PC-3 (cell line): ENCODE data around the gene WDR72. TPM values are rescaled to one million over a fixed set of nuclear protein-coding genes. Genes with fewer than 3 reads are reported as not detected.

Experiments used
- ATAC-seq: fragments of 200-7000 bp; cut with Tn5 transposase; 2 replicates; pipeline ENCODE4 v1.9.1; 2020; ENCODE audit warnings: mild to moderate bottlenecking, moderate library complexity
- BruUV-seq: library from RNA; stranded (reverse); fragments of 400-500 nt; replicated peaks from 2 replicates; lab custom pipeline; 2021; lab: Mats Ljungman, UMichigan
- CTCF ChIA-PET: fragments of 300-600 bp; sonication (Branson Sonifier 250); formaldehyde crosslinking; loops from one replicate; lab custom pipeline; 2022; ENCODE audit warnings: antibody characterized with exemption; lab: Charles Lee
- POLR2A ChIA-PET: fragments of 300-600 bp; sonication (Branson Sonifier 250); formaldehyde crosslinking; loops from one replicate; lab custom pipeline; 2022; ENCODE audit warnings: antibody characterized with exemption; ENCODE audit not compliant: unreplicated experiment; lab: Charles Lee
- DNase-seq: peaks from one replicate; pipeline ENCODE4 v3.0.0-alpha.2; 2015
- H2AFZ ChIP-seq: fragments of 300-600 bp; sonication (generic); 2 replicates; pipeline ENCODE4 v1.6.0; 2016; ENCODE audit warnings: antibody characterized with exemption, low read length
- H3F3A ChIP-seq: fragments of 300-600 bp; sonication (generic); one replicate; pipeline ENCODE4 v1.6.0; 2017; ENCODE audit warnings: antibody characterized with exemption, low read length, control low read depth, mild to moderate bottlenecking; ENCODE audit not compliant: unreplicated experiment
- H3K27ac ChIP-seq: fragments of 300-600 bp; sonication (generic); 2 replicates; pipeline ENCODE4 v1.5.1; 2016; ENCODE audit warnings: mild to moderate bottlenecking, low read length
- H3K27me3 ChIP-seq: fragments of 300-600 bp; sonication (generic); 2 replicates; pipeline ENCODE4 v1.6.1; 2016; ENCODE audit warnings: low read length, mixed read lengths
- H3K36me3 ChIP-seq: fragments of 300-600 bp; sonication (generic); 2 replicates; pipeline ENCODE4 v1.6.1; 2016; ENCODE audit warnings: low read depth, mixed run types, low read length, mixed read lengths
- H3K4me1 ChIP-seq: fragments of 300-600 bp; sonication (generic); 2 replicates; pipeline ENCODE4 v1.5.1; 2016; ENCODE audit warnings: low read length; ENCODE audit not compliant: insufficient read depth
- H3K4me2 ChIP-seq: fragments of 300-600 bp; sonication (generic); 2 replicates; pipeline ENCODE4 v1.6.0; 2016; ENCODE audit warnings: low read length
- H3K4me3 ChIP-seq: fragments of 300-600 bp; sonication (generic); 2 replicates; pipeline ENCODE4 v1.5.1; 2016; ENCODE audit warnings: mild to moderate bottlenecking, low read length, mixed read lengths
- H3K79me2 ChIP-seq: fragments of 300-600 bp; sonication (generic); 2 replicates; pipeline ENCODE4 v1.6.1; 2017; ENCODE audit warnings: low read length, mixed read lengths
- H3K9ac ChIP-seq: fragments of 300-600 bp; sonication (generic); 2 replicates; pipeline ENCODE4 v1.6.0; 2016; ENCODE audit warnings: mild to moderate bottlenecking, low read length
- H3K9me2 ChIP-seq: fragments of 300-600 bp; sonication (generic); replicated peaks from 2 replicates; pipeline ENCODE4 v1.6.1; 2016; ENCODE audit warnings: mixed run types, low read length, mixed read lengths
- H3K9me3 ChIP-seq: fragments of 300-600 bp; sonication (generic); 2 replicates; pipeline ENCODE4 v1.6.1; 2016; ENCODE audit warnings: low read length, mixed read lengths
- H4K20me1 ChIP-seq: fragments of 300-600 bp; sonication (generic); 2 replicates; pipeline ENCODE4 v1.6.1; 2016; ENCODE audit warnings: low read length, mixed read lengths
- EZH2 ChIP-seq: fragments of 300-600 bp; sonication (generic); IDR thresholded peaks from one replicate; pipeline ENCODE4 v1.6.1; 2017; ENCODE audit warnings: antibody characterized with exemption, mild to moderate bottlenecking, low read length; ENCODE audit not compliant: unreplicated experiment
- EZH2phosphoT487 ChIP-seq: fragments of 300-600 bp; sonication (generic); IDR thresholded peaks from 2 replicates; pipeline ENCODE4 v1.6.1; 2018; ENCODE audit warnings: mild to moderate bottlenecking, antibody characterized with exemption, low read length, borderline replicate concordance
- intact Hi-C: fragments of 100-400 bp; cut with micrococcal nuclease; formaldehyde crosslinking; loops from 2 replicates; pipeline ENCODE4 v1.9.0; 2023
- total RNA-seq: library from RNA; depleted of rRNA; stranded (reverse); fragments of >200 nt; gene quantifications from 2 replicates; pipeline ENCODE4 v1.2.3, GENCODE V29; 2014
- TF ChIP-seq, protein P1 (sequence below): fragments of 300-600 bp; sonication (generic); conservative IDR thresholded peaks from 2 replicates; pipeline ENCODE4 v1.5.1; 2017; ENCODE audit warnings: antibody characterized with exemption, low read depth, mild to moderate bottlenecking, low read length

The WDR72 gene
- total RNA-seq, 1 experiment from 2014 or later: 5.9 TPM

DNA sequence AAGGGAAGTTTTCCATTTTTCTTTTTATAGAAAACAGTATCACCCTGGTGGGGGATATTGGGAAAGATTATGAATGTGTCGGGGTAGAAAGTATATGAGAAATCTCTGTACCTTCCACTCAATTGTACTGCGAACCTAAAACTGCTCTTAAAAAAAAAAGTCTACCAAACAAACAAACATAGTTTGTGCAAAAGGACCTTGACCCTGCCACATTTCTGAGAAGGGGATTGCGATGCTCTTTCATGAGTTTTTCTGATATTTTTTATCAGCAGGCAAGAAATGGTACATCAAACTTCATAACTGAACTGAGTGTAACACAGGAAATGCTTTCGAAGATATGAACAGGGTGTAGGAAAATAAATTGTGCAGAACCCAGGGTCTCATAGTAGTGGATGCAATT, 286.0 kb downstream of the WDR72 start:
- ChIA-PET POLR2A (no interaction called here), CTCF (interaction anchor here (0.7 kb wide), 1 partner anchor 894 kb away, joined by 3 read pairs; no protein-coding TSS in a partner anchor)
- Histone ChIP-seq H2AFZ (no peak overlapping the region), H3K4me3 (no peak overlapping the region), H3K9me2 (no peaks in the 10 kb centered on the region), H3F3A (no peaks in the 10 kb centered on the region), H3K9me3 (no peaks in the 10 kb centered on the region), H3K36me3 (no peaks in the 10 kb centered on the region), H3K4me2 (no peak overlapping the region), H3K27me3 (peaks cover 10% of the 10 kb centered on the region), H3K27ac (no peak overlapping the region), H4K20me1 (no peaks in the 10 kb centered on the region), H3K9ac (no peak overlapping the region), H3K4me1 (no peaks in the 10 kb centered on the region), H3K79me2 (no peaks in the 10 kb centered on the region)
- intact Hi-C loops: no loop called here
- DNase-seq (no peak), ATAC-seq (no peak)
- TF ChIP-seq EZH2phosphoT487 (no peak), EZH2 (no peak)
- TF ChIP-seq, protein P1, sequence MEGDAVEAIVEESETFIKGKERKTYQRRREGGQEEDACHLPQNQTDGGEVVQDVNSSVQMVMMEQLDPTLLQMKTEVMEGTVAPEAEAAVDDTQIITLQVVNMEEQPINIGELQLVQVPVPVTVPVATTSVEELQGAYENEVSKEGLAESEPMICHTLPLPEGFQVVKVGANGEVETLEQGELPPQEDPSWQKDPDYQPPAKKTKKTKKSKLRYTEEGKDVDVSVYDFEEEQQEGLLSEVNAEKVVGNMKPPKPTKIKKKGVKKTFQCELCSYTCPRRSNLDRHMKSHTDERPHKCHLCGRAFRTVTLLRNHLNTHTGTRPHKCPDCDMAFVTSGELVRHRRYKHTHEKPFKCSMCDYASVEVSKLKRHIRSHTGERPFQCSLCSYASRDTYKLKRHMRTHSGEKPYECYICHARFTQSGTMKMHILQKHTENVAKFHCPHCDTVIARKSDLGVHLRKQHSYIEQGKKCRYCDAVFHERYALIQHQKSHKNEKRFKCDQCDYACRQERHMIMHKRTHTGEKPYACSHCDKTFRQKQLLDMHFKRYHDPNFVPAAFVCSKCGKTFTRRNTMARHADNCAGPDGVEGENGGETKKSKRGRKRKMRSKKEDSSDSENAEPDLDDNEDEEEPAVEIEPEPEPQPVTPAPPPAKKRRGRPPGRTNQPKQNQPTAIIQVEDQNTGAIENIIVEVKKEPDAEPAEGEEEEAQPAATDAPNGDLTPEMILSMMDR: no peak
- BruUV-seq: no TSS peak

DNA sequence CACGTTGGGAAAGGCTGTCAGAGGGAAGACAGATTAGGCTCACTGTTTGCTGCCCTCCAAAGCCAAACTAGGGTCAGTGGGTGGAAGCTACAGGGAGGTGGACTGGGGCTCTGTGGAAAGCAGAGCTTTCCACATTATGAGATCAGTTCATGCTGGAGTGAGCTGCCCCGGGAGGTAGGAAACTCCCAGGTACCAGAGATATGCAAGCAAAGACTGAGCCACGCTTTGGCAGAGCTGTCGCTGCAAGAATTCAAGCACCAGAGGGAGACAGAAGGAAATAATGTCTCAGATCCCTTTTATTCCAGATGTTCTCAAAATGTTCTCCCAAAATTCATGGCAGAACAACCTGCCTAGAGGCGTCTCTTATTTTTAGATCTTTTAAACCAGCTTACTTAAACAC, 286.6 kb downstream of the WDR72 start:
- no peak for TF ChIP-seq EZH2phosphoT487
- TF ChIP-seq, protein P1: no peak
- TF ChIP-seq EZH2: no peak
- CTCF ChIA-PET: interaction anchor here (0.7 kb wide), 1 partner anchor 894 kb away, joined by 3 read pairs; no protein-coding TSS in a partner anchor
- no peaks in the 10 kb centered on the region for H3K4me1 ChIP-seq

DNA sequence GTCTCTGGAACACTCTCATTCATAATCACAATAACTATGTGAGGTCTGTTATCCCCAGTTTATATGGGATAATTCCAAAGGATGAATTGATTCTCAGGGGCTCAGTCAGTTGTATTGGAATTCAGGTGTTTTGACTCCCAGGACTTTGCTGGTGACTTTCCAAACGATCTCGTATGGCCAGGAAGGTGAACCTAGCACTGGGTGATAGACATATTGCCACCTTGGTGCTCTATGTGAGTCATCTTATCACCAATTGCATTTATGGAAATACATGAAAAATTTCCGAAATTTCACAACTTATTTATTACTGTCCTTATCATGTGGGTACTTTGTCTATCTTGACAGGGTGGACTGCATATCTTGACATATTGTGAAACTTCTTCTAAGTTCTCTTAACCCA, 287.3 kb downstream of the WDR72 start:
- no peak for DNase-seq
- Histone ChIP-seq H3K4me2 (no peak overlapping the region), H3K27me3 (peaks cover 16% of the 10 kb centered on the region), H3K4me1 (no peaks in the 10 kb centered on the region), H3K9ac (no peak overlapping the region), H3K9me3 (no peaks in the 10 kb centered on the region), H3F3A (no peaks in the 10 kb centered on the region), H3K79me2 (no peaks in the 10 kb centered on the region), H3K9me2 (no peaks in the 10 kb centered on the region), H4K20me1 (no peaks in the 10 kb centered on the region), H2AFZ (no peak overlapping the region), H3K4me3 (no peak overlapping the region), H3K27ac (no peak overlapping the region), H3K36me3 (no peaks in the 10 kb centered on the region)
- no peak for ATAC-seq
- ChIA-PET CTCF (no interaction called here), POLR2A (no interaction called here)
- intact Hi-C loops: no loop called here
- TF ChIP-seq, protein P1: no peak
- TF ChIP-seq EZH2phosphoT487 (no peak), EZH2 (no peak)
- BruUV-seq: no TSS peak

More for the DNA sequence above, 286.6 kb downstream of the WDR72 start:
- H3K4me2 ChIP-seq: no peak overlapping the region
- no peak overlapping the region for H3K9ac ChIP-seq
- no peak for DNase-seq
- no peaks in the 10 kb centered on the region for H3K79me2 ChIP-seq
- POLR2A ChIA-PET: no interaction called here
- no peaks in the 10 kb centered on the region for H4K20me1 ChIP-seq
- H3K9me2 ChIP-seq: no peaks in the 10 kb centered on the region
- no peaks in the 10 kb centered on the region for H3K9me3 ChIP-seq
- intact Hi-C loops: no loop called here
- no peaks in the 10 kb centered on the region for H3K36me3 ChIP-seq
- no peak overlapping the region for H2AFZ ChIP-seq
- BruUV-seq: no TSS peak
- no peak overlapping the region for H3K27ac ChIP-seq
- no peak overlapping the region for H3K4me3 ChIP-seq
- ATAC-seq: no peak
- no peaks in the 10 kb centered on the region for H3F3A ChIP-seq
- peaks cover 11% of the 10 kb centered on the region for H3K27me3 ChIP-seq
